ENCODE results near the gene PCNP. TPM values are rescaled to one million over a fixed set of nuclear protein-coding genes. Genes with fewer than 3 reads are reported as not detected.
"Not testable (repeated sequence)": the region's sequence is repeated elsewhere in the genome, so short reads cannot be mapped to it uniquely, and the experiment has no call there.

Gene PCNP
- polyA plus RNA-seq, 1 donor (not counting 4 experiments of a cell fraction or from before 2014, with no cell fraction given) = 97.8 TPM

DNA sequence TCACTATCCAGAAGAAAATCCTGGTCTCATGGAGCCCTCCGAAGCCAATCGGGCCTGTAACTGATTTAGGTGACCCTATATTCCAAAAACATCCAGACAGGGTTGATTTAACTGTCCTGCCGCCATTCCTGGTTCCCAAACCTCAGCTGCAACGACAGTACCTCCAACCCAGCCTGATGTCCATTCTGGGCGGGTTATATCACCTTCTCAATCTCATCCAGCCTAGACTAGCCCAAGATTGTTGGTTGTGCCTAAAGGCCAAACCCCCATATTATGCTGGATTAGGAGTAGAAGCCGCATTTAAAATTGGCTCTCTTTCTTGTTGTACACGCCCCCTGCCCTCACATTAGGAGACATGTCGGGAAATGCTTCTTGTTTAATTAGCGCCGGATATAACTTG, 66.3 kb downstream of the PCNP start:
- Histone ChIP-seq H3K27ac (ENCODE audit: control insufficient read depth, insufficient read depth, low read length) (no peak overlapping the region), H3K4me2 (ENCODE audit: control insufficient read depth, extremely low read depth, insufficient read depth, low read depth, low read length) (no peak overlapping the region), H4K20me1 (ENCODE audit: control insufficient read depth, extremely low read depth, insufficient read depth, low read length) (no peaks in the 10 kb centered on the region), H3K36me3 (ENCODE audit: control insufficient read depth in 2 of 2, extremely low read depth in 1 of 2, insufficient read depth in 2 of 2, low read length in 2 of 2) (no peaks in the 10 kb centered on the region), H3K9ac (ENCODE audit: control insufficient read depth, extremely low read depth, insufficient read depth, low read length) (no peak overlapping the region), H3K4me1 (ENCODE audit: control insufficient read depth, extremely low read depth, insufficient read depth, low read length) (peaks cover 16% of the 10 kb centered on the region), H3K27me3 (ENCODE audit: control insufficient read depth, extremely low read depth, insufficient read depth, low read length) (no peaks in the 10 kb centered on the region), H2AFZ (ENCODE audit: control insufficient read depth, low read length) (no peak overlapping the region), H3K9me1 (ENCODE audit: control insufficient read depth, extremely low read depth, insufficient read depth, low read length) (no peaks in the 10 kb centered on the region), H3K79me2 (ENCODE audit: control insufficient read depth, insufficient read depth, low read length) (no peaks in the 10 kb centered on the region), H3K9me3 (ENCODE audit: control insufficient read depth, low read depth, low read length) (no peaks in the 10 kb centered on the region), H3K4me3 (ENCODE audit: control insufficient read depth in 2 of 3, extremely low read depth in 1 of 3, insufficient read depth in 2 of 3, low read depth in 1 of 3, low read length in 3 of 3) (no peak overlapping the region)
- no peak for DNase-seq (ENCODE audit: low read depth, low spot score)
- dilution Hi-C loops (cut with MboI; ENCODE audit: extremely low pct_ligation_motif_present, low sequenced_read_pairs) = no loop called here
- FAIRE-seq = no peak
- no peak for TF ChIP-seq EZH2 (IDR thresholded peaks at IDR 0.05; ENCODE audit: low read length)
- TF ChIP-seq CTCF (optimal IDR thresholded peaks at IDR 0.05 in 1 of 3, IDR thresholded peaks at IDR 0.05 in 1 of 3, conservative IDR thresholded peaks at IDR 0.05 in 1 of 3; ENCODE audit: extremely low read depth in 1 of 3, insufficient read depth in 2 of 3, low read length in 3 of 3) = no peak

DNA sequence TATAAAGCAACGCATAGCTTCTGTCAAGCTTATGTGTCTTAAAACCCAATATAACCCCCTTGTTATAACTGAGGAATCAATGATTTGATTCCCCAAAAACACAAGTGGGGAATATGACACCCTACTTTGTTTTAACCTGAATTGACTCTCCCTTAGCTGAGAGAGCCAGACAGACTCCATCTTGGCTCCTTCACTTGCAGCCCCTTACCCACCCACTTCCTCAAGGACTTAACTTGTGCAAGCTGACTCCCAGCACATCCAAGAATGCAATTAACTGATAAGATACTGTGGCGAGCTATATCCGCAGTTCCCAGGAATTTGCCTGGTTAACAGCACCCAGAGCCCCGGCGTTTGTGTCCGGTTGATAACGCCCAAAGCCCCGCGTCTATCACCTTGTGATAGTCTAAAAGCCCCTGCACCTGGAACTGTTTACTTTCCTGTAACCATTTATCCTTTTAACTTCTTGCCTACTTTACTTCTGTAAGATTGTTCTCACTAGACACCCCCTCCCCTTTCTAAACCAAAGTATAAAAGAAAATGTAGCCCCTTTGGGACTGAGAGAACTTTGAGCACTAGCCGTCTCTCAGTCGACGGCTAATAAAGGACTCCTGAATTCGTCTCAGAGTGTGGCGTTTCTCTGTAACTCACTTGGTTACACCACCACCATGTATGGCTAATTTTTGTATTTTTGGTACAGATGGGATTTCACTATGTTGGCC, 67.6 kb downstream of the PCNP start:
- H3K9me3 ChIP-seq (ENCODE audit: control insufficient read depth, low read depth, low read length); H4K20me1 ChIP-seq (ENCODE audit: control insufficient read depth, extremely low read depth, insufficient read depth, low read length); H3K79me2 ChIP-seq (ENCODE audit: control insufficient read depth, insufficient read depth, low read length); FAIRE-seq; DNase-seq (ENCODE audit: low read depth, low spot score); H3K9ac ChIP-seq (ENCODE audit: control insufficient read depth, extremely low read depth, insufficient read depth, low read length); H2AFZ ChIP-seq (ENCODE audit: control insufficient read depth, low read length); H3K27ac ChIP-seq (ENCODE audit: control insufficient read depth, insufficient read depth, low read length); H3K4me3 ChIP-seq (ENCODE audit: control insufficient read depth in 2 of 3, extremely low read depth in 1 of 3, insufficient read depth in 2 of 3, low read depth in 1 of 3, low read length in 3 of 3); H3K9me1 ChIP-seq (ENCODE audit: control insufficient read depth, extremely low read depth, insufficient read depth, low read length); H3K27me3 ChIP-seq (ENCODE audit: control insufficient read depth, extremely low read depth, insufficient read depth, low read length); H3K36me3 ChIP-seq (ENCODE audit: control insufficient read depth in 2 of 2, extremely low read depth in 1 of 2, insufficient read depth in 2 of 2, low read length in 2 of 2); dilution Hi-C loops (cut with MboI; ENCODE audit: extremely low pct_ligation_motif_present, low sequenced_read_pairs); H3K4me2 ChIP-seq (ENCODE audit: control insufficient read depth, extremely low read depth, insufficient read depth, low read depth, low read length): not testable (repeated sequence)
- peaks cover 20% of the 10 kb centered on the region for H3K4me1 ChIP-seq (ENCODE audit: control insufficient read depth, extremely low read depth, insufficient read depth, low read length)

DNA sequence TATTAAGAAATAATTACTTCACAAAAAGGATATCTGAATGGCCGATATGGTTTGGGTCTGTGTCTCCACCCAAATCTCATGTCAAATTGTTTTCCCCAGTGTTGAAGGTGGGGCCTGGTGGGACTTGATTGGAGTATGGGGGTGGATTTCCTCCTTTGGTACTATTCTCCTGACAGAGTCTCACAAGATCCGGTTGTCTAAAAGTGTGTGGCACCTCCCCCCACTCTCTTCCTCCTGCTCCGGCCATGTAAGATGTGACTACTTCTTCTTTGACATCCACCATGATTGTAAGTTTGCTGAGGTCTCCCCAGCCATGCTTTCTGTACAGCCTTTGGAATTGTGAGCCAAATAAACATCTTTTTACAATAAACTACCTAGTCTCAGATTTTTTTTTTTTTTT, 68.5 kb downstream of the PCNP start:
- no peak for FAIRE-seq

More for the DNA sequence above, 68.5 kb downstream of the PCNP start:
- Histone ChIP-seq H3K4me2 (ENCODE audit: control insufficient read depth, extremely low read depth, insufficient read depth, low read depth, low read length) (no peak overlapping the region), H3K4me1 (ENCODE audit: control insufficient read depth, extremely low read depth, insufficient read depth, low read length) (peaks cover 29% of the 10 kb centered on the region), H3K9me3 (ENCODE audit: control insufficient read depth, low read depth, low read length) (no peaks in the 10 kb centered on the region), H3K27ac (ENCODE audit: control insufficient read depth, insufficient read depth, low read length) (no peak overlapping the region), H3K27me3 (ENCODE audit: control insufficient read depth, extremely low read depth, insufficient read depth, low read length) (no peaks in the 10 kb centered on the region), H3K9ac (ENCODE audit: control insufficient read depth, extremely low read depth, insufficient read depth, low read length) (no peak overlapping the region), H3K79me2 (ENCODE audit: control insufficient read depth, insufficient read depth, low read length) (no peaks in the 10 kb centered on the region), H4K20me1 (ENCODE audit: control insufficient read depth, extremely low read depth, insufficient read depth, low read length) (no peaks in the 10 kb centered on the region), H3K4me3 (ENCODE audit: control insufficient read depth in 2 of 3, extremely low read depth in 1 of 3, insufficient read depth in 2 of 3, low read depth in 1 of 3, low read length in 3 of 3) (no peak overlapping the region), H3K9me1 (ENCODE audit: control insufficient read depth, extremely low read depth, insufficient read depth, low read length) (no peaks in the 10 kb centered on the region), H3K36me3 (ENCODE audit: control insufficient read depth in 2 of 2, extremely low read depth in 1 of 2, insufficient read depth in 2 of 2, low read length in 2 of 2) (no peaks in the 10 kb centered on the region), H2AFZ (ENCODE audit: control insufficient read depth, low read length) (no peak overlapping the region)
- DNase-seq (ENCODE audit: low read depth, low spot score) = no peak
- TF ChIP-seq EZH2 (IDR thresholded peaks at IDR 0.05; ENCODE audit: low read length) (no peak), CTCF (optimal IDR thresholded peaks at IDR 0.05 in 1 of 3, IDR thresholded peaks at IDR 0.05 in 1 of 3, conservative IDR thresholded peaks at IDR 0.05 in 1 of 3; ENCODE audit: extremely low read depth in 1 of 3, insufficient read depth in 2 of 3, low read length in 3 of 3) (no peak)
- dilution Hi-C loops (cut with MboI; ENCODE audit: extremely low pct_ligation_motif_present, low sequenced_read_pairs) = no loop called here

All from keratinocyte (primary cell).